Measurements from ENCODE around the gene PRPF40B.

- TF ChIP-seq EP300 (IDR thresholded peaks at IDR 0.05) = no peak
- TF ChIP-seq, protein P1, sequence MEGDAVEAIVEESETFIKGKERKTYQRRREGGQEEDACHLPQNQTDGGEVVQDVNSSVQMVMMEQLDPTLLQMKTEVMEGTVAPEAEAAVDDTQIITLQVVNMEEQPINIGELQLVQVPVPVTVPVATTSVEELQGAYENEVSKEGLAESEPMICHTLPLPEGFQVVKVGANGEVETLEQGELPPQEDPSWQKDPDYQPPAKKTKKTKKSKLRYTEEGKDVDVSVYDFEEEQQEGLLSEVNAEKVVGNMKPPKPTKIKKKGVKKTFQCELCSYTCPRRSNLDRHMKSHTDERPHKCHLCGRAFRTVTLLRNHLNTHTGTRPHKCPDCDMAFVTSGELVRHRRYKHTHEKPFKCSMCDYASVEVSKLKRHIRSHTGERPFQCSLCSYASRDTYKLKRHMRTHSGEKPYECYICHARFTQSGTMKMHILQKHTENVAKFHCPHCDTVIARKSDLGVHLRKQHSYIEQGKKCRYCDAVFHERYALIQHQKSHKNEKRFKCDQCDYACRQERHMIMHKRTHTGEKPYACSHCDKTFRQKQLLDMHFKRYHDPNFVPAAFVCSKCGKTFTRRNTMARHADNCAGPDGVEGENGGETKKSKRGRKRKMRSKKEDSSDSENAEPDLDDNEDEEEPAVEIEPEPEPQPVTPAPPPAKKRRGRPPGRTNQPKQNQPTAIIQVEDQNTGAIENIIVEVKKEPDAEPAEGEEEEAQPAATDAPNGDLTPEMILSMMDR (IDR thresholded peaks at IDR 0.05) = no peak
- no peak for TF ChIP-seq MAFK (IDR thresholded peaks at IDR 0.05; ENCODE audit: partially characterized antibody)
- TF ChIP-seq MYC (IDR thresholded peaks at IDR 0.05; ENCODE audit: borderline replicate concordance, low read length) = no peak
- TF ChIP-seq RFX5 (IDR thresholded peaks at IDR 0.05) = no peak
- TF ChIP-seq, protein P2, sequence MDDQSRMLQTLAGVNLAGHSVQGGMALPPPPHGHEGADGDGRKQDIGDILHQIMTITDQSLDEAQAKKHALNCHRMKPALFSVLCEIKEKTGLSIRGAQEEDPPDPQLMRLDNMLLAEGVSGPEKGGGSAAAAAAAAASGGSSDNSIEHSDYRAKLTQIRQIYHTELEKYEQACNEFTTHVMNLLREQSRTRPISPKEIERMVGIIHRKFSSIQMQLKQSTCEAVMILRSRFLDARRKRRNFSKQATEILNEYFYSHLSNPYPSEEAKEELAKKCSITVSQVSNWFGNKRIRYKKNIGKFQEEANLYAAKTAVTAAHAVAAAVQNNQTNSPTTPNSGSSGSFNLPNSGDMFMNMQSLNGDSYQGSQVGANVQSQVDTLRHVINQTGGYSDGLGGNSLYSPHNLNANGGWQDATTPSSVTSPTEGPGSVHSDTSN (IDR thresholded peaks at IDR 0.05) = no peak
- no peak for TF ChIP-seq JUN (IDR thresholded peaks at IDR 0.05)
- TF ChIP-seq, protein P3, sequence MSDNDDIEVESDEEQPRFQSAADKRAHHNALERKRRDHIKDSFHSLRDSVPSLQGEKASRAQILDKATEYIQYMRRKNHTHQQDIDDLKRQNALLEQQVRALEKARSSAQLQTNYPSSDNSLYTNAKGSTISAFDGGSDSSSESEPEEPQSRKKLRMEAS (IDR thresholded peaks at IDR 0.05) = no peak
- TF ChIP-seq POLR2A (IDR thresholded peaks at IDR 0.05; ENCODE audit: low read length) = no peak
- TF ChIP-seq, protein P4, sequence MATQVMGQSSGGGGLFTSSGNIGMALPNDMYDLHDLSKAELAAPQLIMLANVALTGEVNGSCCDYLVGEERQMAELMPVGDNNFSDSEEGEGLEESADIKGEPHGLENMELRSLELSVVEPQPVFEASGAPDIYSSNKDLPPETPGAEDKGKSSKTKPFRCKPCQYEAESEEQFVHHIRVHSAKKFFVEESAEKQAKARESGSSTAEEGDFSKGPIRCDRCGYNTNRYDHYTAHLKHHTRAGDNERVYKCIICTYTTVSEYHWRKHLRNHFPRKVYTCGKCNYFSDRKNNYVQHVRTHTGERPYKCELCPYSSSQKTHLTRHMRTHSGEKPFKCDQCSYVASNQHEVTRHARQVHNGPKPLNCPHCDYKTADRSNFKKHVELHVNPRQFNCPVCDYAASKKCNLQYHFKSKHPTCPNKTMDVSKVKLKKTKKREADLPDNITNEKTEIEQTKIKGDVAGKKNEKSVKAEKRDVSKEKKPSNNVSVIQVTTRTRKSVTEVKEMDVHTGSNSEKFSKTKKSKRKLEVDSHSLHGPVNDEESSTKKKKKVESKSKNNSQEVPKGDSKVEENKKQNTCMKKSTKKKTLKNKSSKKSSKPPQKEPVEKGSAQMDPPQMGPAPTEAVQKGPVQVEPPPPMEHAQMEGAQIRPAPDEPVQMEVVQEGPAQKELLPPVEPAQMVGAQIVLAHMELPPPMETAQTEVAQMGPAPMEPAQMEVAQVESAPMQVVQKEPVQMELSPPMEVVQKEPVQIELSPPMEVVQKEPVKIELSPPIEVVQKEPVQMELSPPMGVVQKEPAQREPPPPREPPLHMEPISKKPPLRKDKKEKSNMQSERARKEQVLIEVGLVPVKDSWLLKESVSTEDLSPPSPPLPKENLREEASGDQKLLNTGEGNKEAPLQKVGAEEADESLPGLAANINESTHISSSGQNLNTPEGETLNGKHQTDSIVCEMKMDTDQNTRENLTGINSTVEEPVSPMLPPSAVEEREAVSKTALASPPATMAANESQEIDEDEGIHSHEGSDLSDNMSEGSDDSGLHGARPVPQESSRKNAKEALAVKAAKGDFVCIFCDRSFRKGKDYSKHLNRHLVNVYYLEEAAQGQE (IDR thresholded peaks at IDR 0.05) = no peak
Observed at GRCh38 chr12:49577589-49578315, 45.6 kb upstream of the PRPF40B start.

Data from A549 (cell line).